Effector CD8-positive, alpha-beta T cell (primary cell): ENCODE results near the gene PHOSPHO1.
"Not testable (repeated sequence)": the region's sequence is repeated elsewhere in the genome, so short reads cannot be mapped to it uniquely, and the experiment has no call there.

Experiments
- DNase-seq: peaks from one replicate; lab custom pipeline; 2025; lab: John Stamatoyannopoulos, UW

Gene PHOSPHO1

DNA sequence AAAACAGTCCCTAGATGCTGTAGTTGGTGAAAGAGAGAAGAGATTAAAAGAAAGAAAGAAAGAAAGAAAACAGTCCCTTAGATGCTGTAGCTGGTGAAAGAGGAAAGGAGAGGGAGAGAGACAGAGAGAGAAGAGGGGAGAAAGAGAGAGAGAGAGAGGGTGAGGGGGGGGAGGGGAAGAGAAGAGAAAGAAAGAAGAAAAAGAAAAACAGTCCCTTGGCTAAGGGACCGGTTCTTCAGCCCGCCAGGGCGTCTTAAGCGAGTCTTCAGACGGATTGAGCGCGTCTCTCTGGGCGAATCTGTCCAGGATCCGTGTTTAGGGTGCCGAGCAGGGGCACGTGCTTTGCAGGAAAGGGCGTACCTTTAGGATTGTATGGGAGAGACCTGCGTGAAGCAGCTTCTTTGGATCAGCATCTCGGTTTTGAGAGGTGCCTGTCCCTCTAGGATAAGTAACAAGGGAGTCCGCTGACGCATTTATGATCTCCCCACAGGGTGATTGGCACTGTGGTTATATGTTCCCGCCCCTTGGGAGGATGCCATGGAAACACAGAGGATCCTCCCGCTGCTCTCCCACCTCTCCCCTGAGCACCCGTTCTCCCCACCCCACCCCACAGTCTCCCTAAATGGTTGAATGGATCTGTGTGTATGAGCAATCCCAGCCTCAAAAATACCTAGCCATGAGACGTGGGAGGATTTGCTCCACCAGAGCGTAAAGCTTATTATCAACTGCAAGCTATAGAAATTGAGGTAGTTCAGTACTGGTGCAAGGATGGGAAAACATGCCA lies 36.9 kb downstream of the PHOSPHO1 start:
- peak; percentile 11 for DNase-seq

GRCh38 chr17:49191917-49192741 lies 38.5 kb downstream of the PHOSPHO1 start:
- DNase-seq, result peak; percentile 91

- DNase-seq, result no peak
These were observed 39.1 kb downstream of the PHOSPHO1 start for GRCh38 chr17:49191409-49191916.

- DNase-seq, result no peak
These were observed 39.7 kb downstream of the PHOSPHO1 start for GRCh38 chr17:49190932-49191331.

DNA sequence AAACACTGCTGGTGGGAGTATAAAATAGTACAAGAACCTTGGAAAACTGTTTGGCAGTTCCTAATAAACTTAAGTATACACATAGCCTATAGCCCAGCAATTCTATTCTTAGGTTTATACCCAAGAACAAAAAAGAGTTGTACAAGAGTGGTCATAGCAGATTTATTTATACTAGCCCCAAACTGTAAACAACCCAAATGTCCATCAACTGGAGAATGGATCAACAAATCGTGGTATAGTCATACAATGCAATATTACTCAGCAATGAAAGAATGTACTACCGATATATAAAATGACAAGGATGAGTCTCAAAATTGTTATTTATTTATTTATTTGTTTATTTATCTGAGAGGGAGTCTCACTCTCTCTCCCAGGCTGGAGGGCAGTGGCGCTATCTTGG lies 43.3 kb downstream of the PHOSPHO1 start:
- no peak for DNase-seq

- DNase-seq, result not testable (repeated sequence)
These were observed 45.2 kb downstream of the PHOSPHO1 start for GRCh38 chr17:49185381-49185780.

GRCh38 chr17:49184522-49184921 lies 46.1 kb downstream of the PHOSPHO1 start:
- not testable (repeated sequence) for DNase-seq

GRCh38 chr17:49183801-49184200 lies 46.8 kb downstream of the PHOSPHO1 start:
- no peak for DNase-seq

DNA sequence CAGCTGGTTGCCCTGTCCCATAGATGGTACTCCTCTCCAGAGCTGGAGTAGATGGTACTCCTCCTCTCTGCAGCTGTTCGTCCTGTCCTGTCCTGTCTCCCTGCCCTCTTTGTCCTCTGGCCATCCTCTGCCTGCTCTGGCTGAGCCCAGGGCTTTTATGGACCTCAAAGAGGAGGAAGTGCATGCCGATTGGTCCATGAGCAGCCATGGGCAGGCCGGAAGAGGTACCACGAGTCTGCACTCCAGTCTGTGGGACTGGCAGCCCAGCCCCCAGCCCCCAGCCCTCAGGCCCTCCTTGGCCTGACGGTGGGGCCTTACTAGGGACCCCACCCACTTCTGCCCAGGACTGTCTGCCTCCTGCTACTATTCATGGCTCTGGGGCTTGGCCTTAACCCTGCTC lies 47.2 kb downstream of the PHOSPHO1 start:
- no peak for DNase-seq

DNA sequence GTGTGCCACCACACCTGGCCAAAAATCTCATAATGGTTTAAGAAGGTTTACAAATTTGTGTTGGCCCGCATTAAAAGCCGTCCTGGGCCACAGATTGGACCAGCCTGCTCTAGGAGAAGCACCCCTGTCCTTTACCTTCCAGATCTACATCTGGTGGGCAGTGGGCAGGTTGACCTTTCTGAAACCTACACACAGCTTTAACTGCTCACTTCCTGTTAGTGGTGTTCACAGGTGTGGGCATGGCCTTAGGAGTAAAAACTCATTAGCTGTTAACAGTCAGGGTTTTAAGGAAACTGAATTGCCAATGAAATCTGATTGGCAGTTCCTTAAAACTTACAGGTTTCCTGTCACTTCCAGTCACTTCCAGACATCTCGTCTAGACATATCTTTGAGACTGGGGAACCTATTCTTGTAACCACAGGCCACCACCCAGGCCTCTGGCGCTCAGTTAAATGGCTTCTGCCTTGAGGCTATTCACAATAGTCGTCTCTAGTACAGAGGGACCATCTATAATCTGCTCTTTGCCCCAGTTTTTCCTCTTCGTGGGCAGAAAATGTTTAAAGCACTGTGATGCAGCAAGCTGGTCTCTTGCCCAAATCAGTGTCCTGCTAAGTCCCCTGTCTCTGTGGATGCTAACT lies 49.5 kb downstream of the PHOSPHO1 start:
- DNase-seq, result no peak

- peak; percentile 64 for DNase-seq
These were observed 50.3 kb downstream of the PHOSPHO1 start for GRCh38 chr17:49180303-49180702.

DNA sequence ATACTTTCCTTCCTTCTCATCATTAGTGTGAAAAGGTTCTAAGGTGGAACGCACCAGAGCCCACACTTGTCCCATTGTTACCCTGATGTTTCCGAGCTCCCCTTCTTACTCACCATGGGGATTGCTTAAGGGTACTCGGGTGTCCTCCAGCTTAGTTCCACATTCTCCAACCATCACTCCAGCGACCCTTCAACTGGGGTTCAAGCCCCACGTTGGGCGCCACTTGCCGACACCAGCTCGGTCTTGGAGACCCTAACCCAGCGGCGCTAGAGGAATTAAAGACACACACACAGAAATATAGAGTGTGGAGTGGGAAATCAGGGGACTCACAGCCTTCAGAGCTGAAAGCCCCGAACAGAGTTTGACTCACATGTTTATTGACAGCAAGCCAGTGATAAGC lies 54.6 kb downstream of the PHOSPHO1 start:
- DNase-seq, result not testable (repeated sequence)
